ENCODE measurements around the gene FAM187B.

The FAM187B gene

DNA sequence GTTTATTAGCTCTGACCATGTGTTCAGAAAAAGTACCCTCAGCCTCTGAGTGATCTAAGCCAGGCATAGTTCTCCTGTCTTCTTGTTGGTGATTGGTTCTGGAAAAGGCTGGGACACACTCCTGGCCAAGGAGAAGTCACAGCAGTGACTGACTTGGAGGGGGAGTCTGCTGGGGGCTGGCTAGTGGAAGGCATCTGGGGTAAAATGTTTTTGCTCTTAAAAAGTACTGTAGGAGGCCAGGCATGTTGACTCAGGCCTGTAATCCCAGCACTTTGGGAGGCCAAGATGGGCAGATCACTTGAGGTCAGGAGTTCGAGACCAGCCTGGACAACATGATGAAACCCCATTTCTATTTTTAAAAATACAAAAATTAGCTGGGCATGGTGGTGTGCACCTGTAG lies 21.7 kb downstream of the FAM187B start:
- ATAC-seq = no peak
- no peak for TF ChIP-seq RARB (CRISPR knock-in tag; IDR thresholded peaks at IDR 0.05)
- no peak for TF ChIP-seq BACH2 (CRISPR knock-in tag; IDR thresholded peaks at IDR 0.05; ENCODE audit: borderline replicate concordance)
- TF ChIP-seq ZFP3 (CRISPR knock-in tag; IDR thresholded peaks at IDR 0.05) = no peak
- no peak for TF ChIP-seq TCF4 (CRISPR knock-in tag; IDR thresholded peaks at IDR 0.05; ENCODE audit: borderline replicate concordance)
- TF ChIP-seq ARNTL (CRISPR knock-in tag; IDR thresholded peaks at IDR 0.05; ENCODE audit: borderline replicate concordance, low read depth) = no peak
- TF ChIP-seq, protein P1, sequence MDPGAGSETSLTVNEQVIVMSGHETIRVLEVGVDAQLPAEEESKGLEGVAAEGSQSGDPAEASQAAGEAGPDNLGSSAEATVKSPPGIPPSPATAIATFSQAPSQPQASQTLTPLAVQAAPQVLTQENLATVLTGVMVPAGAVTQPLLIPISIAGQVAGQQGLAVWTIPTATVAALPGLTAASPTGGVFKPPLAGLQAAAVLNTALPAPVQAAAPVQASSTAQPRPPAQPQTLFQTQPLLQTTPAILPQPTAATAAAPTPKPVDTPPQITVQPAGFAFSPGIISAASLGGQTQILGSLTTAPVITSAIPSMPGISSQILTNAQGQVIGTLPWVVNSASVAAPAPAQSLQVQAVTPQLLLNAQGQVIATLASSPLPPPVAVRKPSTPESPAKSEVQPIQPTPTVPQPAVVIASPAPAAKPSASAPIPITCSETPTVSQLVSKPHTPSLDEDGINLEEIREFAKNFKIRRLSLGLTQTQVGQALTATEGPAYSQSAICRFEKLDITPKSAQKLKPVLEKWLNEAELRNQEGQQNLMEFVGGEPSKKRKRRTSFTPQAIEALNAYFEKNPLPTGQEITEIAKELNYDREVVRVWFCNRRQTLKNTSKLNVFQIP (CRISPR knock-in tag; IDR thresholded peaks at IDR 0.05; ENCODE audit: borderline replicate concordance, low read depth) = no peak
- no peak for TF ChIP-seq ZC3H10 (CRISPR knock-in tag; IDR thresholded peaks at IDR 0.05)
- no peak for TF ChIP-seq ZNF8 (CRISPR knock-in tag; IDR thresholded peaks at IDR 0.05)
- no peak for TF ChIP-seq ZNF565 (CRISPR knock-in tag; conservative IDR thresholded peaks at IDR 0.05; ENCODE audit: low read depth)
- TF ChIP-seq CSDC2 (CRISPR knock-in tag; IDR thresholded peaks at IDR 0.05) = no peak
- TF ChIP-seq ESRRG (CRISPR knock-in tag; IDR thresholded peaks at IDR 0.05) = no peak
- TF ChIP-seq, protein P2, sequence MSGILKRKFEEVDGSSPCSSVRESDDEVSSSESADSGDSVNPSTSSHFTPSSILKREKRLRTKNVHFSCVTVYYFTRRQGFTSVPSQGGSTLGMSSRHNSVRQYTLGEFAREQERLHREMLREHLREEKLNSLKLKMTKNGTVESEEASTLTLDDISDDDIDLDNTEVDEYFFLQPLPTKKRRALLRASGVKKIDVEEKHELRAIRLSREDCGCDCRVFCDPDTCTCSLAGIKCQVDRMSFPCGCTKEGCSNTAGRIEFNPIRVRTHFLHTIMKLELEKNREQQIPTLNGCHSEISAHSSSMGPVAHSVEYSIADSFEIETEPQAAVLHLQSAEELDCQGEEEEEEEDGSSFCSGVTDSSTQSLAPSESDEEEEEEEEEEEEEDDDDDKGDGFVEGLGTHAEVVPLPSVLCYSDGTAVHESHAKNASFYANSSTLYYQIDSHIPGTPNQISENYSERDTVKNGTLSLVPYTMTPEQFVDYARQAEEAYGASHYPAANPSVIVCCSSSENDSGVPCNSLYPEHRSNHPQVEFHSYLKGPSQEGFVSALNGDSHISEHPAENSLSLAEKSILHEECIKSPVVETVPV (CRISPR knock-in tag; IDR thresholded peaks at IDR 0.05) = no peak

DNA sequence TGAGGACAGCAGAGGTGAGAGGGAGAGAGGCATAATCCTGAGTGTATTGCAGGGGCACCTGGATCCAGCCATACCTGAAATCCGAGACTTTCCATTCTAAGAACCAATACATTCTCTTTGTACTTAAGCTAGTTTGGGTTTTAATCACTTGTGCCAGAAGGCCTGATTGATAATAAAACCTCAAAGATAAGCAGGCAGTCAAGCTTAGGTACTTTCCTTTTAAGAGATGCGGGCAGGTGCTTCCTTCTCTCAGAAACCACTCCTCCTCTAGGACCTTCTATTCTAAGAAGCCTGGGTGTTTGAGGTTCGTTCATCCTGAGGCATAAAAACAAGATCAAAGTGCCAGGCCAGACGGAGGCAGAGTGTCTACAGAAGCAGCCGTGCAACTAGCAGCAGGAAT lies 22.2 kb downstream of the FAM187B start:
- no peak for ATAC-seq
- TF ChIP-seq, protein P1 (CRISPR knock-in tag; IDR thresholded peaks at IDR 0.05; ENCODE audit: borderline replicate concordance, low read depth) = no peak
- no peak for TF ChIP-seq TOX (CRISPR knock-in tag; IDR thresholded peaks at IDR 0.05; ENCODE audit: borderline replicate concordance)
- TF ChIP-seq ZC3H10 (CRISPR knock-in tag; IDR thresholded peaks at IDR 0.05) = no peak
- no peak for TF ChIP-seq ZFP3 (CRISPR knock-in tag; IDR thresholded peaks at IDR 0.05)
- TF ChIP-seq ISL1 (CRISPR knock-in tag; IDR thresholded peaks at IDR 0.05) = no peak
- no peak for TF ChIP-seq ZNF565 (CRISPR knock-in tag; conservative IDR thresholded peaks at IDR 0.05; ENCODE audit: low read depth)
- no peak for TF ChIP-seq ESRRG (CRISPR knock-in tag; IDR thresholded peaks at IDR 0.05)
- no peak for TF ChIP-seq ZNF70 (CRISPR knock-in tag; IDR thresholded peaks at IDR 0.05)
- TF ChIP-seq BACH2 (CRISPR knock-in tag; IDR thresholded peaks at IDR 0.05; ENCODE audit: borderline replicate concordance) = no peak
- TF ChIP-seq OSR1 (CRISPR knock-in tag; IDR thresholded peaks at IDR 0.05) = no peak
- no peak for TF ChIP-seq PPARA (CRISPR knock-in tag; IDR thresholded peaks at IDR 0.05; ENCODE audit: borderline replicate concordance)
- TF ChIP-seq SNAI2 (CRISPR knock-in tag; IDR thresholded peaks at IDR 0.05) = no peak

DNA sequence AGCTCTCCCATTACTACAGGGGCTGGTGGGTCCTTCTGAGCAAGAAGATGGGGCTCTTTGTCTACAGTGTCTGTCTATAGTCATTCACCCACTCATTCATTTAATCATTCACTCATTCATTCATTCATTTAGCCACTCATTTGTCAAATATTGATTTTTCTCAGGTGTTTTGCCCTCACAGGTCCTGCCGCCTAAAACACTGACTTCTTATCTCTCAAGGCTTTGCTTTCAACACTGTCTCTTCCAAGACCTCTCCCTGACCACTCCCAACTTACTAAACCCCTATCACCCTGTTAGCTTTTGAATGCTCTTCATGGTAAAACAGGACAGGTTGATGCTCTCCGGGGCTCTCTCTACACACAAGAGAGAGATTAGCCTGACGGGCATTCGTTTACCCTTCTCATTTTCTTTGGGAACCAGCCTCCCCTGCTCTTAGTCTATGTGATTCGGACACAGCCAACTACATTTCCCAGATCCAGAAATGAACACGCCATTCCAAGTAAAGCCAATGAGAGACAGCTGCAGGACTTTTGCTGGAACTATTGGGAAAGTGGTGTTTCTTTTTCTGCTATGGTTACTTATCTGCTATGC lies 22.7 kb downstream of the FAM187B start:
- ATAC-seq = no peak
- TF ChIP-seq ZNF70 (CRISPR knock-in tag; IDR thresholded peaks at IDR 0.05) (no peak), BACH2 (CRISPR knock-in tag; IDR thresholded peaks at IDR 0.05; ENCODE audit: borderline replicate concordance) (no peak), TCF4 (CRISPR knock-in tag; IDR thresholded peaks at IDR 0.05; ENCODE audit: borderline replicate concordance) (no peak), PPARA (CRISPR knock-in tag; IDR thresholded peaks at IDR 0.05; ENCODE audit: borderline replicate concordance) (no peak), ZFP30 (CRISPR knock-in tag; IDR thresholded peaks at IDR 0.05) (no peak), GLIS3 (CRISPR knock-in tag; IDR thresholded peaks at IDR 0.05) (no peak), ZC3H10 (CRISPR knock-in tag; IDR thresholded peaks at IDR 0.05) (no peak), OSR1 (CRISPR knock-in tag; IDR thresholded peaks at IDR 0.05) (no peak), ARNTL (CRISPR knock-in tag; IDR thresholded peaks at IDR 0.05; ENCODE audit: borderline replicate concordance, low read depth) (no peak), TOX (CRISPR knock-in tag; IDR thresholded peaks at IDR 0.05; ENCODE audit: borderline replicate concordance) (no peak), ESRRG (CRISPR knock-in tag; IDR thresholded peaks at IDR 0.05) (no peak), ZNF565 (CRISPR knock-in tag; conservative IDR thresholded peaks at IDR 0.05; ENCODE audit: low read depth) (no peak), ZNF8 (CRISPR knock-in tag; IDR thresholded peaks at IDR 0.05) (no peak)
- TF ChIP-seq, protein P3, sequence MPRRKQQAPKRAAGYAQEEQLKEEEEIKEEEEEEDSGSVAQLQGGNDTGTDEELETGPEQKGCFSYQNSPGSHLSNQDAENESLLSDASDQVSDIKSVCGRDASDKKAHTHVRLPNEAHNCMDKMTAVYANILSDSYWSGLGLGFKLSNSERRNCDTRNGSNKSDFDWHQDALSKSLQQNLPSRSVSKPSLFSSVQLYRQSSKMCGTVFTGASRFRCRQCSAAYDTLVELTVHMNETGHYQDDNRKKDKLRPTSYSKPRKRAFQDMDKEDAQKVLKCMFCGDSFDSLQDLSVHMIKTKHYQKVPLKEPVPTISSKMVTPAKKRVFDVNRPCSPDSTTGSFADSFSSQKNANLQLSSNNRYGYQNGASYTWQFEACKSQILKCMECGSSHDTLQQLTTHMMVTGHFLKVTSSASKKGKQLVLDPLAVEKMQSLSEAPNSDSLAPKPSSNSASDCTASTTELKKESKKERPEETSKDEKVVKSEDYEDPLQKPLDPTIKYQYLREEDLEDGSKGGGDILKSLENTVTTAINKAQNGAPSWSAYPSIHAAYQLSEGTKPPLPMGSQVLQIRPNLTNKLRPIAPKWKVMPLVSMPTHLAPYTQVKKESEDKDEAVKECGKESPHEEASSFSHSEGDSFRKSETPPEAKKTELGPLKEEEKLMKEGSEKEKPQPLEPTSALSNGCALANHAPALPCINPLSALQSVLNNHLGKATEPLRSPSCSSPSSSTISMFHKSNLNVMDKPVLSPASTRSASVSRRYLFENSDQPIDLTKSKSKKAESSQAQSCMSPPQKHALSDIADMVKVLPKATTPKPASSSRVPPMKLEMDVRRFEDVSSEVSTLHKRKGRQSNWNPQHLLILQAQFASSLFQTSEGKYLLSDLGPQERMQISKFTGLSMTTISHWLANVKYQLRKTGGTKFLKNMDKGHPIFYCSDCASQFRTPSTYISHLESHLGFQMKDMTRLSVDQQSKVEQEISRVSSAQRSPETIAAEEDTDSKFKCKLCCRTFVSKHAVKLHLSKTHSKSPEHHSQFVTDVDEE (CRISPR knock-in tag; IDR thresholded peaks at IDR 0.05) = no peak
- TF ChIP-seq, protein P1 (CRISPR knock-in tag; IDR thresholded peaks at IDR 0.05; ENCODE audit: borderline replicate concordance, low read depth) = no peak
- TF ChIP-seq, protein P4, sequence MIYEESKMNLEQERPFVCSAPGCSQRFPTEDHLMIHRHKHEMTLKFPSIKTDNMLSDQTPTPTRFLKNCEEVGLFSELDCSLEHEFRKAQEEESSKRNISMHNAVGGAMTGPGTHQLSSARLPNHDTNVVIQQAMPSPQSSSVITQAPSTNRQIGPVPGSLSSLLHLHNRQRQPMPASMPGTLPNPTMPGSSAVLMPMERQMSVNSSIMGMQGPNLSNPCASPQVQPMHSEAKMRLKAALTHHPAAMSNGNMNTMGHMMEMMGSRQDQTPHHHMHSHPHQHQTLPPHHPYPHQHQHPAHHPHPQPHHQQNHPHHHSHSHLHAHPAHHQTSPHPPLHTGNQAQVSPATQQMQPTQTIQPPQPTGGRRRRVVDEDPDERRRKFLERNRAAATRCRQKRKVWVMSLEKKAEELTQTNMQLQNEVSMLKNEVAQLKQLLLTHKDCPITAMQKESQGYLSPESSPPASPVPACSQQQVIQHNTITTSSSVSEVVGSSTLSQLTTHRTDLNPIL (CRISPR knock-in tag; IDR thresholded peaks at IDR 0.05; ENCODE audit: low read depth) = no peak
- TF ChIP-seq, protein P5, sequence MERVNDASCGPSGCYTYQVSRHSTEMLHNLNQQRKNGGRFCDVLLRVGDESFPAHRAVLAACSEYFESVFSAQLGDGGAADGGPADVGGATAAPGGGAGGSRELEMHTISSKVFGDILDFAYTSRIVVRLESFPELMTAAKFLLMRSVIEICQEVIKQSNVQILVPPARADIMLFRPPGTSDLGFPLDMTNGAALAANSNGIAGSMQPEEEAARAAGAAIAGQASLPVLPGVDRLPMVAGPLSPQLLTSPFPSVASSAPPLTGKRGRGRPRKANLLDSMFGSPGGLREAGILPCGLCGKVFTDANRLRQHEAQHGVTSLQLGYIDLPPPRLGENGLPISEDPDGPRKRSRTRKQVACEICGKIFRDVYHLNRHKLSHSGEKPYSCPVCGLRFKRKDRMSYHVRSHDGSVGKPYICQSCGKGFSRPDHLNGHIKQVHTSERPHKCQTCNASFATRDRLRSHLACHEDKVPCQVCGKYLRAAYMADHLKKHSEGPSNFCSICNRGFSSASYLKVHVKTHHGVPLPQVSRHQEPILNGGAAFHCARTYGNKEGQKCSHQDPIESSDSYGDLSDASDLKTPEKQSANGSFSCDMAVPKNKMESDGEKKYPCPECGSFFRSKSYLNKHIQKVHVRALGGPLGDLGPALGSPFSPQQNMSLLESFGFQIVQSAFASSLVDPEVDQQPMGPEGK (CRISPR knock-in tag; IDR thresholded peaks at IDR 0.05; ENCODE audit: borderline replicate concordance) = no peak

Data from SK-N-SH treated with all-trans-retinoic acid at 6 μM for 48 hours (cell line).